ENCODE measurements around the gene PCDHA13. TPM values are rescaled to one million over a fixed set of nuclear protein-coding genes. Genes with fewer than 3 reads are reported as not detected.
"Not testable (repeated sequence)": the region's sequence is repeated elsewhere in the genome, so short reads cannot be mapped to it uniquely, and the experiment has no call there.

PCDHA13 gene
- total RNA-seq, 1 donor from 2014 or later: 3.5 TPM

- peaks cover 61% of the 10 kb centered on the region for H3K36me3 Mint-ChIP-seq (ENCODE audit: insufficient read depth)
- H3K4me1 Mint-ChIP-seq (ENCODE audit: low read depth): no peaks in the 10 kb centered on the region
- H3K9me3 Mint-ChIP-seq (ENCODE audit: low read depth): peaks cover 21% of the 10 kb centered on the region
- no peaks in the 10 kb centered on the region for H3K27me3 Mint-ChIP-seq
- no peak overlapping the region for H3K27ac Mint-ChIP-seq
- no peak overlapping the region for H3K4me3 Mint-ChIP-seq (ENCODE audit: low read depth)
- TF ChIP-seq CTCF (IDR thresholded peaks at IDR 0.05; ENCODE audit: unreplicated experiment): no peak
- DNase-seq (ENCODE audit: low spot score, unreplicated experiment): no peak
Observed at GRCh38 chr5:140870221-140871201, 11.4 kb upstream of the PCDHA13 start.

- no peaks in the 10 kb centered on the region for H3K27me3 Mint-ChIP-seq
- H3K36me3 Mint-ChIP-seq (ENCODE audit: insufficient read depth): peaks cover 66% of the 10 kb centered on the region
- TF ChIP-seq CTCF (IDR thresholded peaks at IDR 0.05; ENCODE audit: unreplicated experiment): peak; percentile 47
- peaks cover 36% of the 10 kb centered on the region for H3K9me3 Mint-ChIP-seq (ENCODE audit: low read depth)
- no peaks in the 10 kb centered on the region for H3K4me1 Mint-ChIP-seq (ENCODE audit: low read depth)
- no peak for DNase-seq (ENCODE audit: low spot score, unreplicated experiment)
- H3K4me3 Mint-ChIP-seq (ENCODE audit: low read depth): peak within 1 kb of the TSS; percentile 86
- H3K27ac Mint-ChIP-seq: peak within 1 kb of the TSS; percentile 99
Observed at GRCh38 chr5:140875085-140876065, 6.5 kb upstream of the PCDHA13 start, which contains the start of gene PCDHA12. PCDHA12 (plus strand) TSS chr5:140875308; CDS start chr5:140875473, 165 bp downstream.

DNA sequence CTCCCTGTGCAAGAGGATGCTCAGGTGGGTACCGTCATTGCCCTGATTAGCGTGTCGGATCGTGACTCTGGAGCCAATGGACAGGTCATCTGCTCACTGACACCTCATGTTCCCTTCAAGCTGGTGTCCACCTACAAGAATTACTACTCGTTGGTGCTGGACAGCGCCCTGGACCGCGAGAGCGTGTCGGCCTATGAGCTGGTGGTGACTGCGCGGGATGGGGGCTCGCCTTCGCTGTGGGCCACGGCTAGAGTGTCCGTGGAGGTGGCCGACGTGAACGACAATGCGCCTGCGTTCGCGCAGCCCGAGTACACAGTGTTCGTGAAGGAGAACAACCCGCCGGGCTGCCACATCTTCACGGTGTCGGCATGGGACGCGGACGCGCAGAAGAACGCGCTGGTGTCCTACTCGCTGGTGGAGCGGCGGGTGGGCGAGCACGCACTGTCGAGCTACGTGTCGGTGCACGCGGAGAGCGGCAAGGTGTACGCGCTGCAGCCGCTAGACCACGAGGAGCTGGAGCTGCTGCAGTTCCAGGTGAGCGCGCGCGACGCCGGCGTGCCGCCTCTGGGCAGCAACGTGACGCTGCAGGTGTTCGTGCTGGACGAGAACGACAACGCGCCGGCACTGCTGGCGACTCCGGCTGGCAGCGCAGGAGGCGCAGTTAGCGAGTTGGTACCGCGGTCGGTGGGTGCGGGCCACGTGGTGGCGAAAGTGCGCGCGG lies 5.2 kb upstream of the PCDHA13 start:
- H3K27ac Mint-ChIP-seq: peak overlapping the region; percentile 33
- peaks cover 73% of the 10 kb centered on the region for H3K36me3 Mint-ChIP-seq (ENCODE audit: insufficient read depth)
- H3K9me3 Mint-ChIP-seq (ENCODE audit: low read depth): peaks cover 47% of the 10 kb centered on the region
- not testable (repeated sequence) for DNase-seq (ENCODE audit: low spot score, unreplicated experiment); H3K4me3 Mint-ChIP-seq (ENCODE audit: low read depth); H3K4me1 Mint-ChIP-seq (ENCODE audit: low read depth); H3K27me3 Mint-ChIP-seq

GRCh38 chr5:140877262-140877581 lies 4.7 kb upstream of the PCDHA13 start:
- no peak for TF ChIP-seq CTCF (IDR thresholded peaks at IDR 0.05; ENCODE audit: unreplicated experiment)
- DNase-seq (ENCODE audit: low spot score, unreplicated experiment): no peak
- Mint-ChIP-seq H3K27ac (peak overlapping the region; percentile 20), H3K36me3 (ENCODE audit: insufficient read depth) (peaks cover 74% of the 10 kb centered on the region), H3K4me3 (ENCODE audit: low read depth) (no peak overlapping the region), H3K27me3 (no peaks in the 10 kb centered on the region), H3K4me1 (ENCODE audit: low read depth) (no peaks in the 10 kb centered on the region), H3K9me3 (ENCODE audit: low read depth) (peaks cover 46% of the 10 kb centered on the region)

DNA sequence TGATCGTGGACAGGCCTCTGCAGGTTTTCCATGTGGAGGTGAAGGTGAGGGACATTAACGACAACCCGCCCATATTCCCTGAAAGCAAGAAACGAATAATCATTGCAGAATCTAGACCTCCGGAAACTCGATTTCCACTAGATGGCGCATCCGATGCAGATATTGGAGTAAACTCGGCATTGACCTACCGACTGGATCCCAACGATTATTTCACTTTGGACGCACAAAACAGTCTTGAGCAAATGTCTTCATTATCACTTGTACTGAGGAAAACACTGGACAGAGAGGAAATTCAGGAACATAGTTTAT lies 621 bp downstream of the PCDHA13 start:
- Mint-ChIP-seq H3K4me3 (ENCODE audit: low read depth) (no peak overlapping the region), H3K4me1 (ENCODE audit: low read depth) (no peaks in the 10 kb centered on the region), H3K27ac (peak overlapping the region; percentile 28), H3K9me3 (ENCODE audit: low read depth) (peaks cover 43% of the 10 kb centered on the region), H3K27me3 (no peaks in the 10 kb centered on the region), H3K36me3 (ENCODE audit: insufficient read depth) (peaks cover 54% of the 10 kb centered on the region)
- DNase-seq (ENCODE audit: low spot score, unreplicated experiment): no peak
- no peak for TF ChIP-seq CTCF (IDR thresholded peaks at IDR 0.05; ENCODE audit: unreplicated experiment)
